Smooth muscle cell (in vitro differentiated cells): ENCODE data around the gene MYBPC2. TPM values are rescaled to one million over a fixed set of nuclear protein-coding genes. Genes with fewer than 3 reads are reported as not detected.

Experiments
- DNase-seq: peaks from one replicate; lab custom pipeline; 2025; ENCODE audit not compliant: unreplicated experiment; lab: John Stamatoyannopoulos, UW
- H2AFZ ChIP-seq: fragments of 200-600 bp; sonication (generic); 2 replicates; pipeline ENCODE4 v1.6.0; 2016; ENCODE audit warnings: antibody characterized with exemption, low read depth, mild to moderate bottlenecking
- H3F3A ChIP-seq: fragments of 200-600 bp; sonication (generic); 2 replicates; pipeline ENCODE4 v1.6.0; 2017; ENCODE audit warnings: antibody characterized with exemption, low read depth
- H3K27ac ChIP-seq: fragments of 200-600 bp; sonication (generic); 2 replicates; pipeline ENCODE4 v1.5.1; 2016; ENCODE audit warnings: low read depth, mild to moderate bottlenecking
- H3K27me3 ChIP-seq: fragments of 200-600 bp; sonication (generic); 2 replicates; pipeline ENCODE4 v1.6.1; 2016; ENCODE audit warnings: low read depth, mild to moderate bottlenecking
- H3K36me3 ChIP-seq: fragments of 200-600 bp; sonication (generic); 2 replicates; pipeline ENCODE4 v1.5.1; 2016; ENCODE audit warnings: low read depth
- H3K4me1 ChIP-seq: fragments of 200-600 bp; sonication (generic); 2 replicates; pipeline ENCODE4 v1.5.1; 2016; ENCODE audit warnings: low read depth
- H3K4me2 ChIP-seq: fragments of 200-600 bp; sonication (generic); 2 replicates; pipeline ENCODE4 v1.6.0; 2016; ENCODE audit warnings: mild to moderate bottlenecking
- H3K4me3 ChIP-seq: fragments of 200-600 bp; sonication (generic); 2 replicates; pipeline ENCODE4 v1.5.1; 2016; ENCODE audit warnings: mild to moderate bottlenecking
- H3K79me2 ChIP-seq: fragments of 200-600 bp; sonication (generic); 2 replicates; pipeline ENCODE4 v1.6.0; 2016; ENCODE audit warnings: low read depth, mild to moderate bottlenecking
- H3K9ac ChIP-seq: fragments of 200-600 bp; sonication (generic); 2 replicates; pipeline ENCODE4 v1.6.0; 2016; ENCODE audit warnings: low read depth
- H3K9me3 ChIP-seq: fragments of 200-600 bp; sonication (generic); replicated peaks from 2 replicates; pipeline ENCODE4 v1.5.1; 2016; ENCODE audit warnings: low read depth
- H4K20me1 ChIP-seq: fragments of 200-600 bp; sonication (generic); 2 replicates; pipeline ENCODE4 v1.6.0; 2016; ENCODE audit warnings: low read depth
- WGBS: methylation state at CpG from one replicate; pipeline ENCODE4 v1.1.7; 2016; ENCODE audit warnings: low lambda C conversion rate; 5-methylcytosine and 5-hydroxymethylcytosine counted together
- polyA plus RNA-seq: library from polyadenylated mRNA; unstranded; fragments of >200 nt; fragmentation: Nextera tagmentation; extraction: Ambion mirVana; gene quantifications from 2 replicates; pipeline ENCODE4 v1.2.1, GENCODE V29; 2016
- total RNA-seq: library from RNA; depleted of rRNA; stranded (reverse); fragments of >200 nt; gene quantifications from 2 replicates; pipeline ENCODE4 v1.2.3, GENCODE V29; 2014
- TF ChIP-seq, protein P1 (sequence below): fragments of 200-600 bp; sonication (generic); IDR thresholded peaks from 2 replicates; pipeline ENCODE4 v1.5.1; 2017; ENCODE audit warnings: borderline replicate concordance, mild to moderate bottlenecking, antibody characterized with exemption; ENCODE audit not compliant: insufficient read depth, poor library complexity, severe bottlenecking

Gene MYBPC2
- total and polyA plus RNA-seq, 2 experiments from 2014 or later: not detected

- no peaks in the 10 kb centered on the region for H4K20me1 ChIP-seq
- peaks cover 7% of the 10 kb centered on the region for H3K4me1 ChIP-seq
- no peak within 1 kb of the TSS for H3K4me3 ChIP-seq
- H3K79me2 ChIP-seq: no peaks in the 10 kb centered on the region
- H2AFZ ChIP-seq: no peak within 1 kb of the TSS
- H3F3A ChIP-seq: no peaks in the 10 kb centered on the region
- DNase-seq: no peak
- no peak within 1 kb of the TSS for H3K27ac ChIP-seq
- no peak within 1 kb of the TSS for H3K4me2 ChIP-seq
- no peaks in the 10 kb centered on the region for H3K36me3 ChIP-seq
- 35% methylated on average over 24 of the region's 34 CpGs for WGBS
- H3K9me3 ChIP-seq: no peaks in the 10 kb centered on the region
- H3K27me3 ChIP-seq: peaks cover 28% of the 10 kb centered on the region
- H3K9ac ChIP-seq: no peak within 1 kb of the TSS
- TF ChIP-seq, protein P1, sequence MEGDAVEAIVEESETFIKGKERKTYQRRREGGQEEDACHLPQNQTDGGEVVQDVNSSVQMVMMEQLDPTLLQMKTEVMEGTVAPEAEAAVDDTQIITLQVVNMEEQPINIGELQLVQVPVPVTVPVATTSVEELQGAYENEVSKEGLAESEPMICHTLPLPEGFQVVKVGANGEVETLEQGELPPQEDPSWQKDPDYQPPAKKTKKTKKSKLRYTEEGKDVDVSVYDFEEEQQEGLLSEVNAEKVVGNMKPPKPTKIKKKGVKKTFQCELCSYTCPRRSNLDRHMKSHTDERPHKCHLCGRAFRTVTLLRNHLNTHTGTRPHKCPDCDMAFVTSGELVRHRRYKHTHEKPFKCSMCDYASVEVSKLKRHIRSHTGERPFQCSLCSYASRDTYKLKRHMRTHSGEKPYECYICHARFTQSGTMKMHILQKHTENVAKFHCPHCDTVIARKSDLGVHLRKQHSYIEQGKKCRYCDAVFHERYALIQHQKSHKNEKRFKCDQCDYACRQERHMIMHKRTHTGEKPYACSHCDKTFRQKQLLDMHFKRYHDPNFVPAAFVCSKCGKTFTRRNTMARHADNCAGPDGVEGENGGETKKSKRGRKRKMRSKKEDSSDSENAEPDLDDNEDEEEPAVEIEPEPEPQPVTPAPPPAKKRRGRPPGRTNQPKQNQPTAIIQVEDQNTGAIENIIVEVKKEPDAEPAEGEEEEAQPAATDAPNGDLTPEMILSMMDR: no peak
These were observed 14.3 kb upstream of the MYBPC2 start, which contains the start of gene SPIB for GRCh38 chr19:50418176-50419021. Gene SPIB, plus strand, starts transcription at chr19:50418938. Its CDS starts 25 bp downstream, at chr19:50418963.

DNA sequence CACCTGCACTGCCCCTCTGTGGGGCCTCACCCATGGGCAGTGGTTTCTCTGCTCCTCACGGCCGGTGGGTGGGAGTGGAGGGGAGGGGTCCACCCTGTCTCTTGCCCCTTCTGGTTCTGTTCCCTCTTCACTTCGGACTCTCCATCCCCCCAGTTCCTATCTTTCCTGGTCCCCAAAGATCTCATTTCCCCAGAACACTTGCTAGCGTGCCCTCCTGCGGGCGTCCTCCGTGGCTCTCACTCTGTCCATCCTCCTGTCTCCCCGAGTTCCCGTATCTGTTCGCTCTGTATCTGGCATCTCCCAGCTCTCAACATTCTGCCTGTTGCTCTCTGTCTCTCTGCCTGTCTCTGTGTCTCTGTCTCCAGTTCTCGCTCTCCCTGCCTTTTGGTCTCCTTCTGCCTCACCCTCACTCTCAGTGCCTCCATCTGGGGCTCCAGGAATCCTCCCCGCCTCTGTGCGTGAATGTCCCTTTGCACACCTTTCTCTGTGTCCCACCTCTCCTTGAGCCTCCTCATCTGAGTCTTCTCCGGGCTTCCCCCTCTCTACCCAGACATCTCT is 13.6 kb upstream of the MYBPC2 start:
- Histone ChIP-seq H3K9ac (no peak overlapping the region), H2AFZ (no peak overlapping the region), H4K20me1 (no peaks in the 10 kb centered on the region), H3K9me3 (no peaks in the 10 kb centered on the region), H3K27ac (no peak overlapping the region), H3K79me2 (no peaks in the 10 kb centered on the region), H3K36me3 (no peaks in the 10 kb centered on the region), H3F3A (no peaks in the 10 kb centered on the region), H3K4me1 (peaks cover 7% of the 10 kb centered on the region), H3K4me3 (no peak overlapping the region), H3K4me2 (no peak overlapping the region), H3K27me3 (peaks cover 28% of the 10 kb centered on the region)
- no peak for DNase-seq
- TF ChIP-seq, protein P1: no peak
- 15% methylated on average over 12 of the region's 14 CpGs for WGBS

DNA sequence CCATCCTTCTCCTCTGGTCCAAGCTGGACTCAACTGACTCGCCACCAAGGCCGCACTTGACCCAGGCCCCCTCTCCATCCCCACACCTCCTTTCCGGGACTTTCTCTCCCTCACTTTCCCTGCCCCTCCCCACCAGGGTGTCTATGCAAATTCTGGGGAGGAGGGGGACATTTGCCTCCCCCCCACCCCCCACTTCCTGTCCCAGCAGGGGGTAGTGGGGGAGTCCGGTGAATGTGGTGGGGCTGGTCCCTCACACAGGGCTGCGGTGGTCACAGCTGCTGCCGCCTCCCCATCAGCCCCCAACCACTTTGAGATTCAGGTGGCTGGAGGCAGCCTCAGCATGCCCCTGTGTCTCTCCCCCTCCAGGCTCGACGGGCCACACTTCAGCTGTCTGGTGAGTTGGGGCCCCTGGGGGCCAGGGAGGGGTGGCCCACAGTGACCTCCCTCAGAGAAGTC is 13.1 kb upstream of the MYBPC2 start:
- Histone ChIP-seq H3K4me1 (peaks cover 7% of the 10 kb centered on the region), H4K20me1 (no peaks in the 10 kb centered on the region)
- WGBS: 19% methylated on average over 4 of the region's 8 CpGs

More for the DNA sequence above, 13.1 kb upstream of the MYBPC2 start:
- H3K4me3 ChIP-seq: no peak overlapping the region
- H2AFZ ChIP-seq: no peak overlapping the region
- TF ChIP-seq, protein P1: no peak
- H3K4me2 ChIP-seq: no peak overlapping the region
- H3K9me3 ChIP-seq: no peaks in the 10 kb centered on the region
- H3K27ac ChIP-seq: no peak overlapping the region
- no peaks in the 10 kb centered on the region for H3K36me3 ChIP-seq
- H3F3A ChIP-seq: no peaks in the 10 kb centered on the region
- H3K27me3 ChIP-seq: peaks cover 28% of the 10 kb centered on the region
- no peak overlapping the region for H3K9ac ChIP-seq
- H3K79me2 ChIP-seq: no peaks in the 10 kb centered on the region
- DNase-seq: no peak
